HG02798 (cell line): ENCODE data around the gene TAS2R43.
"Not testable (repeated sequence)": the region's sequence is repeated elsewhere in the genome, so short reads cannot be mapped to it uniquely, and the experiment has no call there.

Source experiments
- ATAC-seq: cut with Tn5 transposase; IDR thresholded peaks from one replicate; pipeline ENCODE4 v1.9.1; 2021; ENCODE audit warnings: mild to moderate bottlenecking; ENCODE audit not compliant: unreplicated experiment, poor library complexity

TAS2R43 gene, protein sequence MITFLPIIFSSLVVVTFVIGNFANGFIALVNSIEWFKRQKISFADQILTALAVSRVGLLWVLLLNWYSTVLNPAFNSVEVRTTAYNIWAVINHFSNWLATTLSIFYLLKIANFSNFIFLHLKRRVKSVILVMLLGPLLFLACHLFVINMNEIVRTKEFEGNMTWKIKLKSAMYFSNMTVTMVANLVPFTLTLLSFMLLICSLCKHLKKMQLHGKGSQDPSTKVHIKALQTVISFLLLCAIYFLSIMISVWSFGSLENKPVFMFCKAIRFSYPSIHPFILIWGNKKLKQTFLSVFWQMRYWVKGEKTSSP

DNA sequence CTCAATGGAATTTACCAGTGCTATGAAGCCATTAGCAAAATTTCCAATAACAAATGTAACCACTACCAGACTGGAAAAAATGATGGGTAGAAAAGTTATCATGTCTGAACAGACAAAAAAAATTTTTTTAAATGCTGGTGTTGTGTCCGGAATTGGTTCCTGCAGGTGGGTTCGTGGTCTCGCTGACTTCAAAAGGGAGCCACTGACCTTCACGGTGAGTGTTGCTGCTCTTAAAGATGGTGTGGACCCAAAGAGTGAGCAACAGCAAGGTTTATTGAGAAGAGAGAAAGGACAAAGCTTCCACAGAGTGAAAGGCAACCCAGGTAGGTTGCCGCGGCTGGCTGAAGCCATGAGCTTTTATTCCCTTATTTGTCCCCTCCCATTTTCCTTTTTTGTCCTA lies at the start of gene TAS2R43:
Gene TAS2R43 (minus strand): TSS at position 186 of the 400 bp plus-strand sequence. CDS start 84 bp downstream, at position 102.
- ATAC-seq, result no peak

DNA sequence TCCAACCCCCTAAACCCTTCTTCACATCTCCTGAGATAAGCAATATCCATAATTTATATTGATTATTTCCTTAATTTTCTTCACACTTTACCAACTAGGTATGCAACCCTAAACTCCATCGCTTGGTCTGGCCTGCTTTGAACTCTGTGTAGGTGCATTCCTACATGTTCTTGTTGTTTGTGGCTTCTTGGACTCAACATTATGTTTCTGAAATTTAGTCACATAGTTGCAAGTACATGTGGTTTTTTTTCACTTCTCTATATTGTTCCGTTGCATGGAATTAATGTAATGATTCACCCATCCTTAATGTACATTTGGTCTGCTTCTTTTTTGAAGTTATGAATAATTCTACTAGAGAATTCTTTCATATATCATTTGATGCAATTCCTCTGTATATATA lies 44.0 kb upstream of the TAS2R43 start:
- no peak for ATAC-seq

DNA sequence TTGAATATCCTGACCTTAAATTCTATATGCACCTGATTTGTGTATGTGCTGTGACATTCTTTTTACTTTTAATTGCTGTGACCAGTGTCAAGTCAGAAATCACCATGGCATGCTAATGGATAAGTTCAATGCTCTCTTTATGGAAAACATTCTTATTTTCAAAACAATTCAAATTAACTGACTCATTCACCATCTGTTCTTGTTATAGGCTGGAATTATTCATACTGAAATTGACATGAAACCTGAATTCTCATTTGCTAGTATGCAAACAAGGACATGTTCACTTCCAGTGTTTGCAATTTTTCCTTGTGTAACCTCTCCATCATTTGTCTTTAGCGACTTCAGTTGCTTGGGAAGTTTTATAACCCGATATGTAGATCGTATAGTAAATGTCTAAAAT lies 42.2 kb upstream of the TAS2R43 start, which contains the start of gene TAS2R30:
Gene TAS2R30 (minus strand): TSS at position 340 of the 400 bp plus-strand sequence. CDS start 400 bp downstream, outside the sequence.
- ATAC-seq, result no peak

DNA sequence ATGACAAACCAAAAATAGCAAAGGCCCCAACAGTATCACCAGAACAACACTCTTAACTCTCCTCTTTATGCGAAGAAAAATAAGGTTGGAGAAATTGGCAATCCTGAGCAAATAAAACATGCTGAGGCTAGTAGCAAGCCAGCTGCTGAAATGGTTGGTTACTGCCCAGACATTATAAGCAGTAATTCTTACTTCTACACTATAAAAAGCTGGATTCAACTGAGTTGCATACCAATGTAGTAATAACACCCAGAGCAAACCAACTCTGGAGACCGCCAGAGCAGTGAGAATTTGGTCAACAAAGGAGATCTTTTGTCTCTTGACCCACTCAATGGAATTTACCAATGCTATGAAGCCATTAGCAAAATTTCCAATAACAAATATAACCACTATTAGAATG lies 41.7 kb upstream of the TAS2R43 start:
- ATAC-seq, result no peak

DNA sequence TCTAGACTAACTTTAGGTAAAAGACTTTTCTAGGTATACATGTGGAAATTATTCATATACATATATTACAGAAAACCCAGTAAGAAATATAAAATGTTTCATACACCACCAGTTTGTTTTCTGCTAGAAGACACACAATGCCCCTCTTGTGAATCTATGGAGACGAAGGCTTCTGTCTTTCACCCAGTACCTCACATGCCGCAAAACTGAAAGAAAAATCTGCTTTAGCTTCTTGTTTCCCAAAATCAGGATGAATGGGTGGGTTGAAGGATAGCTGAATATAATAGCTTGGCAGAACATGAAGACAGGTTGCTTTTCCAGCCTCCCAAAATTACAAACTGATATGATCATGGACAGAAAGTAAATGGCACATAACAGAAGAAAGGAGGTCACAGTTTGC lies 41.0 kb upstream of the TAS2R43 start:
- ATAC-seq, result no peak

DNA sequence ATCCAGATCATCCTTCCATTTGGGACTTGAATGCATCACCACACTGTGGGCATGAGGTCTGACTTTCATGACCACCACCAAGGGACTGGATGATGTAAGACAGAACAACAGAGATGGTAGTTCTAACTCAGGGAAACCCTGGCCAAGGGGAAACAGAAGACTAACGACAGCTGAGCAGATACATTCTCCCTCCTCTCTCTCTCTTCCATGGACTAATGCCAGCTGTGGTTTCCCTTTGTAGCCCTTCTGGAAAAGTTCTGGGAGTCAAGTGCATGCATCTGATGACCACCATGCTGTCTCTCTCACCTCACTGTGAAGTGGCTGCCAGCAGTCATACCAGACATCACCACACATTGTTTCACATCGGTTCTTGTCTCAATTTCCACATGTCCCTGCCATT lies 38.9 kb upstream of the TAS2R43 start:
- ATAC-seq, result no peak

DNA sequence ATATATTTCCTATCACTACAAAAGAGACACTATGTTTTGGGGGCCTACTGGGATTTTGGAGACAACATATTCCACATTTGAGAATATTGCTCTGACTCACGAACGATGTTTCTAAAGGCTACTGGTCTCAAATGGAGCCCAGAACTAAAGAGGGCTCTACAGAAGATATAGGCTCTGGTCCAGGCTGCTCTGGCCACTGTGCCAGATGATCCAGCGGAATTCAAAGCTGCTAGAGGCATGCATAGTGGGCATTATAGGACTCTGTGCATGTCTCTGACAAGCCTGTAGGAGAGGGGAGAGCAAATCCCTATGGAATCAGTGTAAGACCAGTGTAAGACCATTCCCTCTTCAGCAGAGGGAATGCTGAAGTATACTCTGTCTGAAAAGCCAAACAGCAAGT lies 38.3 kb upstream of the TAS2R43 start:
- ATAC-seq, result no peak

DNA sequence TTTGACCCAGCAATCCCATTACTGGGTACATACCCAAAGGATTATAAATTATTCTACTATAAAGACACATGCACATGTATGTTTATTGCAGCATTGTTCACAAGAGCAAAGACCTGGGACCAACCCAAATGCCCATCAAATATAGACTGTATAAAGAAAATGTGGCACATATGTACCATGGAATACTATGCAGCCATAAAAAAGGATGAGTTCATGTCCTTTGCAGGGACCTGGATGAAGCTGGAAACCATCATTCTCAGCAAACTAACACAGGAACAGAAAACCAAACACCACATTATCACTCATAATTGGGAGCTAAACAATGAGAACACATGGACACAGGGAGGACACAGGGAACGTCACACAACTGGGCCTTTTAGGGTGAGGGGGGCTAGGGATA lies 22.0 kb upstream of the TAS2R43 start:
- not testable (repeated sequence) for ATAC-seq

DNA sequence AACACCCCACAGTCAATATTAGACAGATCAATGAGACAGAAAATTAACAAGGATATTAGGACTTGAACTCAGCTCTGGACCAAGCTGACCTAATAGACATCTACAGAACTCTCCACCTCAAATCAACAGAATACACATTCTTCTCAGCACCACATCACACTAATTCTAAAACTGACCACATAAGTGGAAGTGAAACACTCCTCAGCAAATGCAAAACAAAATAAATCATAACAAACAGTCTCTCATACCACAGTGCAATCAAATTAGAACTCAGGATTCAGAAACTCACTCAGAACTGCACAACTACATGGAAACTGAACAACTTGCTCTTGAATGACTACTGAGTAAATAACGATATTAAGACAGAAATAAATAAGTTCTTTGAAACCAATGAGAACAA lies 19.1 kb upstream of the TAS2R43 start:
- ATAC-seq, result not testable (repeated sequence)

DNA sequence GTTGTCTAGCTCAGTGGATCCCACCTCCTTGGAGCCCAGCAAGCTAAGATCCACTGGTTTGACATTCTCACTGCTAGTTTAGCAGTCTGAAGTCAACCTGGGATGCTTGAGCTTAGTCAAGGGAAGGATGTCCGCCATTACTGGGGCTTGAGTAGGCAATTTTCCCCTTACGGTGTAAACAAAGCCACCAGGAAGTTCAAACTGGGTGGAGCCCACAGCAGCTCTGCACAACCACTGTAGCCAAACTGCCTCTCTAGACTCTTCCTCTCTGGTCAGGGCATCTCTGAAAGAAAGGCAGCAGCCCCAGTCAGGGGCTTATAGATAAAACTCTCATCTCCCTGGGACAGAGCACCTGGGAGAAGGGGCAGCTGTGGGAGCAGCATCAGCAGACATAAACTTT lies 16.7 kb upstream of the TAS2R43 start:
- no peak for ATAC-seq

DNA sequence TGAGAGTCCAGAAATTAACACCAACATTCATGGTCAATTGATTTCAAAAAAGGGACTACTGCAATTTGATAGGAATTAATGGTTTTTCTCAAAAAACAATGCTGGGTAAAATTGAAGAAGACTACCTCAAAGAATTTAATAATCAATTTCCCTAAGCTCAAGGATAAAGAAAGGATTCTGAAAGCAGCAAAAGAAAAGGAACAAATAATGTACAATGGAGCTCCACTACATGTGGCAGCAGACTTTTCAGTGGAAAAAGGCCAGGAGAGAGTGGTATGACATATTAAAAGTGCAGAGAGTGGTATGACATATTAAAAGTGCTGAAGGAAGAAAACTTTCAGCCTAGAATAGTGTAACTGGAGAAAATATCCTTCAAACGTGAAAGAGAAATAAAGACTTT lies 15.6 kb upstream of the TAS2R43 start:
- ATAC-seq, result no peak

DNA sequence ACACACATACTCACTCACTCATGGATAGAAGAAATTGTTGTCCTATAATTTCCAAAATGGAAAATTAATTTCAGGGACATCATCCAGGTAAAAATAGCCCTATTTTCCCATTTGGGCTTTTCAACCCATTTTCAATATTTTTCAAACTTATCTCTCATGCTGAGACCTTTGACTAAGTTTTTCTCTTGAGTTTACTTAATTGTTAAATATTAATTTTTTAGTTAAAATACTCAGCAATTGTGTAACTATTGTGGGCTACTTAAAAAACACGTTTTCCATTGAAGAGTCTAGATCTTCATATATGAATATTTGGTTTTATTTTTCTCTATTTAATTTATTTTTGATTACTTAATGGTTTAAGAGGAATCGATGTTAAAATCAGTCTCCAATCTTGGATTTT lies 14.2 kb upstream of the TAS2R43 start:
- ATAC-seq, result no peak

DNA sequence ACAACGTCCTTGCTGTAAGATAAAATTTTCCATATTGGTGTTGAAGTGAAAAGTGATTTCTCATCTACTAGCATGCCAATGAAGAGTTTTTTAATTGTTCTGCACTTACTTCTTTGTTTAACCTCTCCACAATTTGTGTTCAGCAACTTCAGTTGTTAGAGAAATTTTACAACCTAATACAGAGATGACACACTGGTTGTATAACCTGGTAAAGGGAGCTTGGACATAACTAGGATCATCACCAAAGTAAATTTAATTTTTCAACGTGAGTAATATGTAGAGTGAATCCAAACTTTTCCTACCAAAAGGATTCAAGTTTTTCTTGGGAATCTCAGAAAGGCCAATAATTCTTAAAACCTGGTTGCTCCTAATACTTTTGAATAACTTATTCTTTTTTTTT lies 13.4 kb upstream of the TAS2R43 start:
- no peak for ATAC-seq

DNA sequence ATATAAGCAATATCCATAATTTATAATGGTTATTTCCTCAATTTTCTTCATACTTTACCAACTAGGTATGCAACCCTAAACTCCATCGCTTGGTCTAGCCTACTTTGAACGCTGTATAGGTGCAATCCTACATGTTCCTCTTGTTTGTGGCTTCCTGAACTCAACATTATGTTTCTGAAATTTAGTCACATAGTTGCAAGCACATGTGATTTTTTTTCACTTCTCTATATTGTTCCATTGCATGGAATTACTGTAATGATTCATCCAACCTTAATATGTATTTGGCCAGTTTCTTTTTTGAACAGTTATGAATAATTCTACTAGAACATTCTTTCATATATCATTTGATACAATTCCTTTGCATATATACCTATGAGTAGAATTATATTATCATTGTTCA lies 2.8 kb upstream of the TAS2R43 start:
- not testable (repeated sequence) for ATAC-seq

DNA sequence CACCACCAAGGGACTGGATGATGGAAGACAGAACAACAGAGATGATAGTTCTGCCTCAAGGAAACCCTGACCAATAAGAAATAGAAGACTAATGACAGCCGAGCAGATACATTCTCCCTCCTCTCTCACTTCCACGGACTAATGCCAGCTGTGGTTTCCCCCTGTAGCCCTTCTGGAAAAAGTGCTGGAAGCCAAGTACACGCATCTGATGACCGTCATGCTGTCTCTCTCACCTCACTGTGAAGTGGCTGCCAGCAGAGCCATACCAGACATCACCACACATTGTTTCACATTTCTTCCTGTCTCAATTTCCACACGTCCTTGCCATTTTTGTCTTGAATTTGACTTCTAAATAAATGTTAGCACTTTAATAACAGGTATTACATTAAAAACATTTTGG lies 2.9 kb downstream of the TAS2R43 start:
- ATAC-seq, result no peak

DNA sequence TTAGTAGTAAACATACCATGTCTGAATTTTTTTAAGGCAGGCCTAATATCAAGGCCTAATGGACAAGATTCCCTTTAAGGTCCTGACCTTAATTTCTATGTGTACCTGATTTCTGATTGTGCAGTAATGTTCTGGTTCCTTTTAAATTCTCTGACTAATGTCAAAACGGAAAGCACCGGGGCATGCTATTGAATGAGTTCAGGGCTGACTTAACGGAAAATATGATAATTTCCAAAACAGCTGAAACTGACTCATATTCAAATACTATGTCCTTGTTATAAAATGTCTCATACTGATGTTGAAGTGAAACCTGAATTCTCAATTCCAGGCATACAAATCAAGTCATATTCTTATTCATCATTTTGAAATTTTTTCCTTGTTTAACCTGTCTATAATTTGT lies 6.7 kb downstream of the TAS2R43 start:
- no peak for ATAC-seq

DNA sequence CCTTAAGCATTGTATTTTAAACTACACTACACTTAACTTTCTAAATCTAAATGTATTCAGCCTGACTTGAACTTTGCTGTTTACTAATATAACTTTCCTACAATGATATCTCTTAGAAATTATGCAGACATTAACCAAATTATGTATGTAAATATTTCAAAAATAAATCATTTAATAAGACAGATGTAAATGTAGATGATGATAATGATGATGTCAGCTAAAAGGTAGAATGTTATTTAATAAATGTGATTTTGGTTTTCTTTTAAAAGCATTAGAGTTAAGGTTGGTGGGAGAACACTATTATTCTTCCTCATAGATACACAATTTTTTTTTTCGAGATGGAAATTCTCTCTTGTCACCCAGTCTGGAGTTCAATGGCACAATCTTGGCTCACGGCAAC lies 10.1 kb downstream of the TAS2R43 start:
- ATAC-seq, result no peak

DNA sequence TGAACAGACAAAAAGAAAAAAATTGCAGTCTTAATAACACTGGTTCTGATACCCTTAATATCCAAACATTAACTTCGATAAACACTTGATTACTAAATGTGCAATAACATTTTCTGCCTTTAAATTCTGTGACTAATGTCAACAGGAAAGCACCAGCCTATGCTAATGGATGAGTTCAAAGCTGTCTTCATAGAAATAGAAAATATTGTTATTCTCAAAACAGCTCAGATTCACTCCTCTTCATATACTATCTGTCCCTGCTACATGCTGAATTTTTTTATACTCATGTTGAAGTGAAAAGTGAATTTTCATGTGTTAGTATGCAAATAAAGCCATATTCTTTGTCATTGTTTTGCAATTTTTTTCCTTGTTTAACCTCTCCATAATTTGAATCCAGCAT lies 13.9 kb downstream of the TAS2R43 start:
- no peak for ATAC-seq

DNA sequence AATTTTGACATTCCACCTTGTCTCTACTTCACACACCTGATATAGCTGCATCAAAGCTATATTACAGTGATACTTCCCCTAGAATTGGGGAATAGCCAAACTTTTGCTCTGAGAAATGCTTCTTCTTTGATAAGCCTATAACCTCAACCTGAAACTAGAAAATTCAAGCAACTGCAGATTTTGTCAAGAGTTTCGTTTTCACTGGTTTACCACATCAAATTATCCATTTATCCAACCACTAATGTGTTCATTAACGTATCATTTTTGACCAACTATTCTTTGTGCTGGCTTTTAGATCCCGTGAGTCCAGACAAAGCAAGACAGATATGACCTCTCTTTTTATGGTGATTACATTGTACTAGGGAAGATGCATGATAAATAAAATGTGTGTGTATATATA lies 16.5 kb downstream of the TAS2R43 start:
- ATAC-seq, result no peak

DNA sequence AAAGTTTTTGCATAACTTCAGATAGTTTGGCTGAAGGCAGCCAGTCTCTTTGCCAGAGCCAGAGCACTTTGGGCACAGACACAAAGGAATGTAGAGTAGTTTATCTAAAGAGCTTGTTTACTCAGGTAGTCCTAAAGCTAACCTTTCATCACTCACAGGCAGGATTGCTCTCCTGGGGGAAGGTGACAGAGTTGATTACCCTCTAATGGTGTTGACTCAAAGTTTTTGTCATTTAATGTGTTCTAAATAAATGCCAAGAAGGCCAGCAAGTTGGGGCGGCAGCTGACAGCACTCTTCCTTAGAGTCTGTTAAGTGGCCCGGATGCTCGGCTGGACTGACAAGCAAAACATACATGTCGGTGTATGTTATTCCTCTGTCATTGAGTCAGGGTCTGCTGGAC lies 20.7 kb downstream of the TAS2R43 start:
- no peak for ATAC-seq

DNA sequence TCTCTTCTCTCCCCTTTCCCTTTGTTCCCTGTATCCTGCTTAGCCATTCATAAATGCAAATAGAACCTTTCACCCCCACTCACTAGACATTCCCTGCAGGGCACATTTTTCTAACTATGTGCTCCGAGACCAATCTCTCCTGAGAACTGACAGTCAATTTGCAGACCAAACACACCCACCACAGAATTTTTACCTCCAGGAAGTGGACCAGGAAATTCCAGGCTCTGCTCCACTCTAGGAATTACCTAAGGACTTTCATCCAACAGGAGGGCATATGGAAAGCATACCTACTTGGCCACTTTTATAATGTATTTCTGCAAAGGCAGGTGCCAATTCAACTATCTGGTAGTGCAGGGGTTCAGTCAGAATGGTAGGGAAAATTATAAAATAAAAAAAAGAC lies 21.1 kb downstream of the TAS2R43 start:
- no peak for ATAC-seq

DNA sequence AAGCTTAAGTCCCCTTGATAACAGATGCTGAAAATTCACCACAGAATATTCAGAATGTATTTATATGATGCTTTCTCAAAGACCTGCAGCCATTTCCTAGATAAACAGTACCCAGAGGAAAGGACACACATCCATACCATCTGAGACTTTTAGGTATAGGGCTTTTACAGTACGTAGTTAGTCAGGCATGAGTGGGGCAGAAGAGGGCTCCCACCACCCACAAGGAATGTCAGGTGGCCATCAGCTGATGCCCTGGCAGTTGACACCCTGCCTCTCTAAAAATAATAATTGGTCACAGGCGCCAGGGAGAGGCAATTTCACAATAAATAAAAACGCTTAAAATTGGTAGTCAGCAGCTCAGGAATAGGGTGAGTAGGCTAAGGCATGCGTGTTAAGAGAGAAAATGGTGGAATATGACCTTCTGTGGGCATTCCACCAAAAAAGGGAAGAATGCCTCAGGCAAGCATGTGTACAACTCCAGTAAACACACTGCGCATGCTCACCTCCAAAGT lies 22.2 kb downstream of the TAS2R43 start:
- ATAC-seq, result no peak
